GM20000 (cell line): ENCODE measurements around the gene KASH5.

Experiments used
- DNase-seq: peaks from one replicate; pipeline ENCODE4 v3.0.0; 2012; ENCODE audit warnings: low spot score
- TF ChIP-seq, protein P1 (sequence below): IDR thresholded peaks from 2 replicates; pipeline ENCODE4 v1.5.1; 2012; ENCODE audit warnings: mild to moderate bottlenecking, control low read depth; ENCODE audit errors: extremely low read depth, missing control alignments

KASH5 gene

GRCh38 chr19:49425178-49425577, 37.1 kb downstream of the KASH5 start, which contains the start of gene GFY:
Gene GFY, plus strand, starts transcription at chr19:49425388. Its CDS starts 1,043 bp downstream, at chr19:49426431.
- no peak for DNase-seq
- TF ChIP-seq, protein P1, sequence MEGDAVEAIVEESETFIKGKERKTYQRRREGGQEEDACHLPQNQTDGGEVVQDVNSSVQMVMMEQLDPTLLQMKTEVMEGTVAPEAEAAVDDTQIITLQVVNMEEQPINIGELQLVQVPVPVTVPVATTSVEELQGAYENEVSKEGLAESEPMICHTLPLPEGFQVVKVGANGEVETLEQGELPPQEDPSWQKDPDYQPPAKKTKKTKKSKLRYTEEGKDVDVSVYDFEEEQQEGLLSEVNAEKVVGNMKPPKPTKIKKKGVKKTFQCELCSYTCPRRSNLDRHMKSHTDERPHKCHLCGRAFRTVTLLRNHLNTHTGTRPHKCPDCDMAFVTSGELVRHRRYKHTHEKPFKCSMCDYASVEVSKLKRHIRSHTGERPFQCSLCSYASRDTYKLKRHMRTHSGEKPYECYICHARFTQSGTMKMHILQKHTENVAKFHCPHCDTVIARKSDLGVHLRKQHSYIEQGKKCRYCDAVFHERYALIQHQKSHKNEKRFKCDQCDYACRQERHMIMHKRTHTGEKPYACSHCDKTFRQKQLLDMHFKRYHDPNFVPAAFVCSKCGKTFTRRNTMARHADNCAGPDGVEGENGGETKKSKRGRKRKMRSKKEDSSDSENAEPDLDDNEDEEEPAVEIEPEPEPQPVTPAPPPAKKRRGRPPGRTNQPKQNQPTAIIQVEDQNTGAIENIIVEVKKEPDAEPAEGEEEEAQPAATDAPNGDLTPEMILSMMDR = no peak

GRCh38 chr19:49425922-49426592, 38.0 kb downstream of the KASH5 start:
- TF ChIP-seq, protein P1 = no peak
- no peak for DNase-seq

DNA sequence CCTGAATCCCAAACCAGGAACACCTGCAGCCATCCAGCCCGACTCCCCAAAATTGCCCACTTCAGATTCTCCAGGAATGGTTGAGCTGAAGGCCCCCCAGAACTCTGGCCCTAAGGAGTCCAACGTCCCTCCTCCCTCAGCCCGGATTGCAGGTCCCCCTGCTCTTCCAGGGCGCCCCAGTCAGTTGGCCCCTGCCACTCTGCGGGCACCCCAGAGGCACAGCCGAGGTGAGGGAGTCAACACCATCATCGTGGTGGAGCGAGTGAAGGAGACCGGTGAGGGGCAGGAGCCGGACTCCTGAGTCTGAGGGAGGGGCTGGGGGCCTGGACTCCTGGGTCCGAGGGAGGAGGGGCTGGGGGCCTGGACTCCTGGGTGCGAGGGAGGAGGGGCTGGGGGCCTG, 39.3 kb downstream of the KASH5 start:
- TF ChIP-seq, protein P1 = no peak
- no peak for DNase-seq

GRCh38 chr19:49427855-49428546, 40.0 kb downstream of the KASH5 start:
- TF ChIP-seq, protein P1 = no peak
- no peak for DNase-seq

- DNase-seq = no peak
- TF ChIP-seq, protein P1 = no peak
Measured at GRCh38 chr19:49428547-49429451, 40.8 kb downstream of the KASH5 start.

GRCh38 chr19:49430172-49430677, 42.2 kb downstream of the KASH5 start:
- TF ChIP-seq, protein P1 = no peak
- no peak for DNase-seq
